ENCODE data around the gene CEP41. TPM values are rescaled to one million over a fixed set of nuclear protein-coding genes. Genes with fewer than 3 reads are reported as not detected.
"Not testable (repeated sequence)": the region's sequence is repeated elsewhere in the genome, so short reads cannot be mapped to it uniquely, and the experiment has no call there.

Gene CEP41
- total RNA-seq, 1 experiment from 2014 or later: 7.1 TPM

- Mint-ChIP-seq H3K9me3 (peaks cover 27% of the 10 kb centered on the region), H3K4me1 (peaks cover 21% of the 10 kb centered on the region), H3K36me3 (peaks cover 15% of the 10 kb centered on the region)
- H3K4me3 Mint-ChIP-seq; CTCF ChIA-PET; DNase-seq (ENCODE audit: low spot score); ATAC-seq; H3K27me3 Mint-ChIP-seq (ENCODE audit: low read depth); H3K27ac Mint-ChIP-seq; POLR2A ChIA-PET: not testable (repeated sequence)
These were observed 64.4 kb downstream of the CEP41 start for GRCh38 chr7:130376461-130376860.

- POLR2A ChIA-PET: no interaction called here
- ATAC-seq: no peak
- peaks cover 15% of the 10 kb centered on the region for H3K36me3 Mint-ChIP-seq
These were observed 66.3 kb downstream of the CEP41 start for GRCh38 chr7:130374507-130374906.

More at GRCh38 chr7:130374507-130374906, 66.3 kb downstream of the CEP41 start:
- TF ChIP-seq NFATC4 (CRISPR knock-in tag; IDR thresholded peaks at IDR 0.05): no peak
- no peak for TF ChIP-seq CTCF (IDR thresholded peaks at IDR 0.05)
- no peak for TF ChIP-seq ZNF281 (CRISPR knock-in tag; IDR thresholded peaks at IDR 0.05)
- no peak for TF ChIP-seq USF2 (CRISPR knock-in tag; IDR thresholded peaks at IDR 0.05)
- no peak for TF ChIP-seq CBFB (CRISPR knock-in tag; IDR thresholded peaks at IDR 0.05; ENCODE audit: low read depth)
- no peak for TF ChIP-seq AR (CRISPR knock-in tag; IDR thresholded peaks at IDR 0.05)
- no peak for TF ChIP-seq NR1H2 (CRISPR knock-in tag; IDR thresholded peaks at IDR 0.05)
- no peak for TF ChIP-seq PREB (CRISPR knock-in tag; IDR thresholded peaks at IDR 0.05; ENCODE audit: borderline replicate concordance)
- no peak for TF ChIP-seq ZNF532 (CRISPR knock-in tag; IDR thresholded peaks at IDR 0.05; ENCODE audit: borderline replicate concordance)
- TF ChIP-seq SP1 (CRISPR knock-in tag; conservative IDR thresholded peaks at IDR 0.05): no peak
- Mint-ChIP-seq H3K27me3 (ENCODE audit: low read depth) (no peaks in the 10 kb centered on the region; the same call in none of the 2 replicates), H3K4me1 (peaks cover 17% of the 10 kb centered on the region), H3K27ac (no peak overlapping the region), H3K9me3 (peaks cover 27% of the 10 kb centered on the region), H3K4me3 (no peak overlapping the region)
- CTCF ChIA-PET: no interaction called here
- DNase-seq (ENCODE audit: low spot score): no peak
